ENCODE results near the gene GPR42. TPM values are rescaled to one million over a fixed set of nuclear protein-coding genes. Genes with fewer than 3 reads are reported as not detected.

GPR42 gene
- total RNA-seq, 6 experiments from 2014 or later, result not detected

DNA sequence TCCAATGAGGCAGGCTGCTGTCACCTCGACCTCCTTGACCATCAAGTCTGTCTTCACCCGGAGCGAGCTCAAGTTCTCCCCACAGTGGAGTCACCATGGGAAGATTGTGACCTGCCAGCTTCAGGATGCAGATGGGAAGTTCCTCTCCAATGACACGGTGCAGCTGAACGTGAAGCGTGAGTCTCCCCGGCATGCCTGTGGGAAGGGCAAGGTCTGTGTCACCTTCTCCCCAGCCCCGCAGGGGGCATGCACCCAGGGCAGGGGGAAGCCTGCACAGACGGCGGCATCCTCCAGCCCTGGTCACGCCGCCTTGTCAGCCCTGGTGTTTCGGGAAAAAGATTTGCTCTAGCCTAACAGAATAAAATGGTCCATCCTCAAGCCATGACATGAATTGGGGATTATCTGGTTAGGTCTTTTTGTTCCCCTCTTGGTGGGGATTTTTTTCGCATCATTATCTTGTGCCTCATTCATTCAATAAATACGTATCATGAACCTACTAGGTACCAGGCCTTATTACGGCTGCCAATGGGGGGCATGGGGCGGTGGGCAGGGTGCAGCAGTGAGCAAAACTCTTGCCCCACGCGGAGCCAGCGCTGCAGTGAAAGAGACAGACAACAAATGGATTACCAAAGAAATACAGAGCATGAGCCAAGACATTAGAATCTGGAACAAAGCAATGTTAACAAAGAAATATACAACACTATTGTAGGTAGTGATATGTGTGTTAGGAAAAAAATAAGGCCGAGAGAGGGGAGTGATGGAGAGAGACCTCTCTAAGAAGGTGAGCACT is 34.5 kb upstream of the GPR42 start:
- no peak overlapping the region for H3K27ac Mint-ChIP-seq
- peaks cover 65% of the 10 kb centered on the region for H3K27me3 Mint-ChIP-seq (ENCODE audit: insufficient read depth)
- no peaks in the 10 kb centered on the region for H3K4me1 Mint-ChIP-seq (ENCODE audit: low read depth)
- no peak overlapping the region for H3K4me3 Mint-ChIP-seq
- no peaks in the 10 kb centered on the region for H3K36me3 Mint-ChIP-seq (ENCODE audit: low read depth)
- TF ChIP-seq CTCF (IDR thresholded peaks at IDR 0.05), result no peak
- no peak for DNase-seq
- H3K9me3 Mint-ChIP-seq, result no peaks in the 10 kb centered on the region

GRCh38 chr19:35337097-35337983 is 33.5 kb upstream of the GPR42 start:
- no peaks in the 10 kb centered on the region for H3K36me3 Mint-ChIP-seq (ENCODE audit: low read depth)
- no peak for DNase-seq
- H3K4me3 Mint-ChIP-seq, result no peak overlapping the region
- H3K4me1 Mint-ChIP-seq (ENCODE audit: low read depth), result no peaks in the 10 kb centered on the region
- no peaks in the 10 kb centered on the region for H3K9me3 Mint-ChIP-seq
- H3K27ac Mint-ChIP-seq, result no peak overlapping the region
- peaks cover 63% of the 10 kb centered on the region for H3K27me3 Mint-ChIP-seq (ENCODE audit: insufficient read depth)
- no peak for TF ChIP-seq CTCF (IDR thresholded peaks at IDR 0.05)

DNA sequence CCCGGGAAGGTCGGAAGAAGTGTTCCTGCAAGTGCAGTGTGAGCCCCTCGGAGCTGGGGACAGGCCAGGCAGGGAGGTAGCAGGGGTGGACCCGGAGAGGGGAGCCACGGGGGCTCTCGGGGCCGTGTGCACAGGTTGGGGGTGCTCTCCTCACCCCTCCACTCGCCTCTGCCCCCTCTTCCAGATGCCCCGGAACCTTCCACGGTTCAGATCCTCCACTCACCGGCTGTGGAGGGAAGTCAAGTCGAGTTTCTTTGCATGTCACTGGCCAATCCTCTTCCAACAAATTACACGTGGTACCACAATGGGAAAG is 32.9 kb upstream of the GPR42 start:
- Mint-ChIP-seq H3K27ac (no peak overlapping the region), H3K4me3 (no peak overlapping the region), H3K27me3 (ENCODE audit: insufficient read depth) (peaks cover 61% of the 10 kb centered on the region), H3K4me1 (ENCODE audit: low read depth) (no peaks in the 10 kb centered on the region), H3K36me3 (ENCODE audit: low read depth) (no peaks in the 10 kb centered on the region), H3K9me3 (no peaks in the 10 kb centered on the region)
- DNase-seq, result no peak
- no peak for TF ChIP-seq CTCF (IDR thresholded peaks at IDR 0.05)

- H3K36me3 Mint-ChIP-seq (ENCODE audit: low read depth), result no peaks in the 10 kb centered on the region
- no peak for DNase-seq
- peaks cover 59% of the 10 kb centered on the region for H3K27me3 Mint-ChIP-seq (ENCODE audit: insufficient read depth)
- H3K9me3 Mint-ChIP-seq, result no peaks in the 10 kb centered on the region
- H3K4me1 Mint-ChIP-seq (ENCODE audit: low read depth), result no peaks in the 10 kb centered on the region
- H3K4me3 Mint-ChIP-seq, result no peak overlapping the region
- TF ChIP-seq CTCF (IDR thresholded peaks at IDR 0.05), result no peak
- H3K27ac Mint-ChIP-seq, result no peak overlapping the region
Measured at GRCh38 chr19:35340431-35340830, 30.4 kb upstream of the GPR42 start.

- H3K9me3 Mint-ChIP-seq, result no peaks in the 10 kb centered on the region
- no peaks in the 10 kb centered on the region for H3K36me3 Mint-ChIP-seq (ENCODE audit: low read depth)
- no peaks in the 10 kb centered on the region for H3K4me1 Mint-ChIP-seq (ENCODE audit: low read depth)
- no peak overlapping the region for H3K4me3 Mint-ChIP-seq
- no peak for DNase-seq
- no peak overlapping the region for H3K27ac Mint-ChIP-seq
- peaks cover 57% of the 10 kb centered on the region for H3K27me3 Mint-ChIP-seq (ENCODE audit: insufficient read depth)
- TF ChIP-seq CTCF (IDR thresholded peaks at IDR 0.05), result no peak
Measured at GRCh38 chr19:35341006-35341405, 29.9 kb upstream of the GPR42 start.

All from HFFc6 (cell line).